Measurements from ENCODE around the gene SATB2. TPM values are rescaled to one million over a fixed set of nuclear protein-coding genes. Genes with fewer than 3 reads are reported as not detected.

The SATB2 gene
- total RNA-seq, 1 donor from 2014 or later = 3.9 TPM

DNA sequence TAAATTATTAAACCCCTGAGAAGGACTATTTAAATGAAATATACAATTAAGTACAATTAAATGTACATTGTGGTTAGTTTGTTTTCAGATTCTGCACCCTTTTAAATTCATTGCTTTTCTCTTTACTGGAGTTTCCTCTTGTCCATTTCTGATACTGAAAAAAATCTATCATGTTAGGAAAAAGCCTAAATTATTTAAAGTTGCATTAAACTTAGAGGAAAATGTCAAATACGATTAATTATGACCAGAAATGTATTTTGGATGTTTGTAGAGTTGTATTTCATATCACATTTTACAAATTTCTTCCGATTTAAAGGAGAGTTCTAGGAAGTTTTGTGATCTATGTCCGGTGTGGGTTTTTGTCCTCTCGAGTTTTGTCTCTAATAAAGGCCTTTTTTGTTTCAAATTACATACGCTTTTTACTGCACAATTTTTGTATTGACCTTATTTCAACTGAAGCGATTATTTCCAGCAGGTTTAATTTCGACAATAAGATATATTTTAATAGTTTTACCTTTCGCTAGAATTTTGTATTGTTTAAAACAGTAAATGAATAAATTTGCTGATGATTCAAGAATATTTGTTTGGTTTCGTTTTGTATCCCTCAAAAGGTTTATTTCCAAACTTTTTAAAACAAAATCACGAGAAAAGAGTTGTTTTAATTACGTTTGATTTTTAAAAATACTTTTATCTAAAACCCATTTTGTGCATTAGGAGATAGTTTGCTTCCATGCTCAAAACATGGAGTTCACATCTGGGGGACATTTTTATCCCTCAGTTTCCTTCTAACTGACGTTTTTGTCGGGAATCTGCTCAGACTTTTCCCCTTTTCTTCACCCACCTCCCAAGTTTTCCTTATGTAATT lies 3.3 kb upstream of the SATB2 start:
- H3K4me1 ChIP-seq = peaks cover 34% of the 10 kb centered on the region
- no peak overlapping the region for H3K4me3 ChIP-seq
- no peaks in the 10 kb centered on the region for H3K9me3 ChIP-seq
- intact Hi-C loops (cut with DNase I) = no loop called here
- TF ChIP-seq, protein P1, sequence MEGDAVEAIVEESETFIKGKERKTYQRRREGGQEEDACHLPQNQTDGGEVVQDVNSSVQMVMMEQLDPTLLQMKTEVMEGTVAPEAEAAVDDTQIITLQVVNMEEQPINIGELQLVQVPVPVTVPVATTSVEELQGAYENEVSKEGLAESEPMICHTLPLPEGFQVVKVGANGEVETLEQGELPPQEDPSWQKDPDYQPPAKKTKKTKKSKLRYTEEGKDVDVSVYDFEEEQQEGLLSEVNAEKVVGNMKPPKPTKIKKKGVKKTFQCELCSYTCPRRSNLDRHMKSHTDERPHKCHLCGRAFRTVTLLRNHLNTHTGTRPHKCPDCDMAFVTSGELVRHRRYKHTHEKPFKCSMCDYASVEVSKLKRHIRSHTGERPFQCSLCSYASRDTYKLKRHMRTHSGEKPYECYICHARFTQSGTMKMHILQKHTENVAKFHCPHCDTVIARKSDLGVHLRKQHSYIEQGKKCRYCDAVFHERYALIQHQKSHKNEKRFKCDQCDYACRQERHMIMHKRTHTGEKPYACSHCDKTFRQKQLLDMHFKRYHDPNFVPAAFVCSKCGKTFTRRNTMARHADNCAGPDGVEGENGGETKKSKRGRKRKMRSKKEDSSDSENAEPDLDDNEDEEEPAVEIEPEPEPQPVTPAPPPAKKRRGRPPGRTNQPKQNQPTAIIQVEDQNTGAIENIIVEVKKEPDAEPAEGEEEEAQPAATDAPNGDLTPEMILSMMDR (IDR thresholded peaks at IDR 0.05) = no peak
- no peaks in the 10 kb centered on the region for H3K36me3 ChIP-seq
- no peak overlapping the region for H3K27ac ChIP-seq
- no peak for DNase-seq
- no peak for ATAC-seq
- H3K27me3 ChIP-seq = peaks cover 76% of the 10 kb centered on the region

DNA sequence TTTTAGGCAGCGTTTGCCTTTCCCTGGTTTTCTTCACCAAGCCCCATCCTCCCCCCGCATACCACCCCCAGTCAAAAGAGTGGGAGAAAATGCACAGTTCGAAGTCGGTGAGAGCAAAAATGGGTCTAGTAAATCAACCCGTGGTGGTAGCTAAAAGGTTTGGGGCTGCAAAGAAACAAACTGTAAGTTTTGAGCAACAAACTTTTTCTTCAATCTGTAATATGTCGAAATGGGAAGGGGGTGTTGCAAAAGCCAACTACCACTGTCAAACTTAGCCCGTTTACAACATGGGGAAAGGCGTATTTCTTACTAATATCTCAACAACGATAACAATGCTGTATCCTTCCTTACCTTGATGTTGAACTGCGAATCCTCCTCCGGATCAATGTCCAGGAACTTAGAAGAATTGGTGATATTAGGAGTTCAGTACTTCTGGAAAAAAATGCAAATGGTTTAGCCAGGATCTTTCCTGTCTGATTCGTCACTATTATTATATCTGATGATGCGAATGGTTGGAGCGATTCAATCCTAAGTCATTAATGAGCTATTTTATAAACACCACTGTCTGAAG lies 2.4 kb upstream of the SATB2 start:
- no peaks in the 10 kb centered on the region for H3K36me3 ChIP-seq
- H3K27ac ChIP-seq = no peak overlapping the region
- intact Hi-C loops (cut with DNase I) = no loop called here
- H3K27me3 ChIP-seq = peaks cover 76% of the 10 kb centered on the region
- no peak for ATAC-seq
- peaks cover 41% of the 10 kb centered on the region for H3K4me1 ChIP-seq
- no peaks in the 10 kb centered on the region for H3K9me3 ChIP-seq
- H3K4me3 ChIP-seq = peak overlapping the region; percentile 95
- DNase-seq = no peak
- TF ChIP-seq, protein P1 (IDR thresholded peaks at IDR 0.05) = no peak

DNA sequence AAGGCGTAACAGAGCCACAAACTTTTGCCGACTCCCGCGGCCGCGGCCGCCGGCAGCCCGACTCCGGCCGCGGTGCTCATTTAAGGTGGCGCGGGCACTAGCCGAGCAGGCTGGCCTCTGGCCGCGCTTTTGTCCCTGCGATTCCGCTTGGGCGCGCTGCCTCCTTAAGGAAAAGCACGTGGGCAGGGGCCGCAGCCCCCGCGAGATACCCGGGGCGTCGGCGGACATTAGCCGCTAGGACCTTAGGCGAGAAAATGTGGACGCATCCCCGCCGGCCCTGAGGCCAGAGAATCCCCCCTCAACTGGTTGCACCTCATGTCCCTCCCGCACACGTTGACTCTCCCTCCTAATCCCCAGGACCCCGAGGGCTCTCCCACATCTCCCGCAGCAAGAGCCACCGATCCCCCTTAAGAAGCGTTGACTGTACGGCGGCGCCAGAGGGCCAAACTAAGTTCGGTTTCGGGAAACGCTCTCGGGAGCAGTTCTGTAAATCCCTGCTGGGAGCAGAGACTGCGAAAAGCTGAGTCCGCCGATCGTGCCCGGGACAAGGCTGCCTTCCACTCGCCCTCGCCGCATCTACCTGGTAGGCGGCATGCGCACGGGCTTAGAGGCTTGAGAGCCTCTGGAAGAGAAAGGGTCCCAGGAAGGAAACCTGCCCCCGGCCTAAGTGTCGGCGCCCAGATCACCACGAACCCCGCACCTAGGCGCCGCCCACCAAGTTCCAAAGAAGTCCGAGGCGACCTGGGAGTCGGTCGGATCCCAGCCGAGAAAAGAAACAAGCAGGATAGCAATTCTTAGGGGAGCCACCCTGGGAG lies 1.8 kb upstream of the SATB2 start:
- H3K4me3 ChIP-seq = peak overlapping the region; percentile 95
- TF ChIP-seq, protein P1 (IDR thresholded peaks at IDR 0.05) = no peak
- ATAC-seq = peak; percentile 84
- peaks cover 76% of the 10 kb centered on the region for H3K27me3 ChIP-seq
- peaks cover 41% of the 10 kb centered on the region for H3K4me1 ChIP-seq
- peak overlapping the region; percentile 63 for H3K27ac ChIP-seq
- H3K9me3 ChIP-seq = no peaks in the 10 kb centered on the region
- peak; percentile 95 for DNase-seq
- no peaks in the 10 kb centered on the region for H3K36me3 ChIP-seq
- intact Hi-C loops (cut with DNase I) = no loop called here

DNA sequence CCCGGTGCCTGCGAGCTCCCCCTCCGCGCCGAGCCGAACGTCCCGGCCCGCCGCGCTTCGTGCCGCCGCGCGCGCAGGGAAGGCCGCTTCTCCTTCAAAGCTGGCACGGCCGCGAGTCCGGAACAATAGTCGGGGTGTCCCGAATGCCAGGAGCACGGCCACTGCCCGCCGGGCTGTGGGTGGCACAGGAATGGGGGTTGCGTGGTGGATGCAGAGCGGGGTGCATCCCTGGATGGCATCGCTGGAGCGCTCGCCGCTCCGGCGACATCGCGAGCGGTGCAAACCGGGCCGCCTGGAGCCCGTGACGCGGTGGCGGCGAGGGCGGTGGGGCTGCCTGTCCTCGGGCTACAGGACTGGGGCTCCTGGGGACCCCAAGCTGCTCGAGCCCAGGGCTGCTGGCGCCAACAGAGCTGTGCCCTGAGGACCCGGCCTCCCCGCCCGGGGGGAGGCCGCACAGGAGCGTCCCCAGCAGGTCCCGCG lies 1.1 kb upstream of the SATB2 start:
- Histone ChIP-seq H3K27ac (peak overlapping the region; percentile 63), H3K4me1 (peaks cover 36% of the 10 kb centered on the region), H3K4me3 (peak overlapping the region; percentile 95), H3K9me3 (no peaks in the 10 kb centered on the region), H3K27me3 (peaks cover 76% of the 10 kb centered on the region), H3K36me3 (no peaks in the 10 kb centered on the region)
- TF ChIP-seq, protein P1 (IDR thresholded peaks at IDR 0.05) = no peak
- intact Hi-C loops (cut with DNase I) = no loop called here
- ATAC-seq (peak; percentile 55), DNase-seq (no peak)

DNA sequence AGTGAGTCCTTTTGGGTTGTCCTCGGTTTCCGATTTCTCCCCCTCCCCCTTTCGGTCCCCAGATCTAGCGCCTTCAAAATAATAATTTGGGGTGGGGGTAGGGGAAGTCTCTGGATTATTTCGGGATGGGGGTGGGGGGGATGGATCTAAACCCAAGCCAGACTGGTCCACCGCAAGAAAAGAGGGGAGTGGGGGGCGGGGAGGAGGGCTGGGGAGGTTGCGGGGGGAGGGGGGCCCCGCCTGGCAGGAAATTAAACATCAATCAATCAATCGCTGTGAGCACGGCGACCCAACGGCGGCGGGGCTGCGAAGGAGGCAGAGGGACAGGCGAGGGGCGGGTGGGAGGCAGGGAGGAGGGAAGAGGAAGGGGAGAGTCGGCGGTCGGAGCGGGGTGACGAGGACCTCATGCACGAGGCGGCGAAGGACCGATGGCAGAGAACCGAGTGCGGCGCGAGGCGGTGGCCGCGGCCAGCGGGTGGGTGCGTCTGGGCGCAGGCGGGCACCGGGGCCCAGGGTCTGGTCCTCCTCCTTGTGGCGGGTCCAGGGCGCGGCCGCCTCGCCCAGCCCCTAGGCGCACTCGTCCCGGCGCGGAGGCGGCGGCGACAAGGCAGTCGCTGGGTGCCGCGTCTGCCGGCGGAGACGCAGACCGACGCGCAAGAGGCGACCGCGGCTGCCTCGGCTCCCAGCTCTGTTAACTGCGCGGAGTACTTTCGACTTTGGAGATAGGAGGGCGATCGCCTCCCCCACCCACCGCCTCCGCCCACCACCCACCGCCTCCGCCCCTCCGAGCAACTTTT lies 468 bp upstream of the SATB2 start:
- no peaks in the 10 kb centered on the region for H3K9me3 ChIP-seq
- H3K27ac ChIP-seq = no peak overlapping the region
- DNase-seq (peak; percentile 67), ATAC-seq (peak; percentile 30)
- H3K36me3 ChIP-seq = no peaks in the 10 kb centered on the region
- H3K27me3 ChIP-seq = peaks cover 76% of the 10 kb centered on the region
- peaks cover 30% of the 10 kb centered on the region for H3K4me1 ChIP-seq
- TF ChIP-seq, protein P1 (IDR thresholded peaks at IDR 0.05) = no peak
- intact Hi-C loops (cut with DNase I) = no loop called here
- peak overlapping the region; percentile 95 for H3K4me3 ChIP-seq

All from upper lobe of right lung (tissue), 1 donor.